Gastroesophageal sphincter (tissue), 3 donors: ENCODE data around the gene PTGES2.

Experiments used
- POLR2A ChIP-seq, 2 donors: fragments of 450-650 bp; IDR thresholded peaks; one replicate each; pipeline ENCODE4 v1.6.1; 2017; ENCODE audit warnings: antibody characterized with exemption in 2 of 2, mild to moderate bottlenecking in 2 of 2, moderate library complexity in 1 of 2
- POLR2AphosphoS5 ChIP-seq: sonication (generic); formaldehyde crosslinking; IDR thresholded peaks from one replicate; pipeline ENCODE4 v1.6.1; 2017; ENCODE audit warnings: antibody characterized with exemption
- TF ChIP-seq, protein P1 (sequence below), 4 experiments: fragments of 200-600 bp in 2 of 4; fragments of 450-650 bp in 2 of 4; sonication (generic) in 1 of 4; IDR thresholded peaks; one replicate each; pipeline ENCODE4 v1.5.1; 2017 to 2019; ENCODE audit warnings: antibody characterized with exemption in 4 of 4, mild to moderate bottlenecking in 2 of 4, moderate library complexity in 2 of 4

- TF ChIP-seq, protein P1, sequence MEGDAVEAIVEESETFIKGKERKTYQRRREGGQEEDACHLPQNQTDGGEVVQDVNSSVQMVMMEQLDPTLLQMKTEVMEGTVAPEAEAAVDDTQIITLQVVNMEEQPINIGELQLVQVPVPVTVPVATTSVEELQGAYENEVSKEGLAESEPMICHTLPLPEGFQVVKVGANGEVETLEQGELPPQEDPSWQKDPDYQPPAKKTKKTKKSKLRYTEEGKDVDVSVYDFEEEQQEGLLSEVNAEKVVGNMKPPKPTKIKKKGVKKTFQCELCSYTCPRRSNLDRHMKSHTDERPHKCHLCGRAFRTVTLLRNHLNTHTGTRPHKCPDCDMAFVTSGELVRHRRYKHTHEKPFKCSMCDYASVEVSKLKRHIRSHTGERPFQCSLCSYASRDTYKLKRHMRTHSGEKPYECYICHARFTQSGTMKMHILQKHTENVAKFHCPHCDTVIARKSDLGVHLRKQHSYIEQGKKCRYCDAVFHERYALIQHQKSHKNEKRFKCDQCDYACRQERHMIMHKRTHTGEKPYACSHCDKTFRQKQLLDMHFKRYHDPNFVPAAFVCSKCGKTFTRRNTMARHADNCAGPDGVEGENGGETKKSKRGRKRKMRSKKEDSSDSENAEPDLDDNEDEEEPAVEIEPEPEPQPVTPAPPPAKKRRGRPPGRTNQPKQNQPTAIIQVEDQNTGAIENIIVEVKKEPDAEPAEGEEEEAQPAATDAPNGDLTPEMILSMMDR (IDR thresholded peaks at IDR 0.05), result no peak
- TF ChIP-seq POLR2AphosphoS5, result no peak
- TF ChIP-seq POLR2A (IDR thresholded peaks at IDR 0.05), result no peak
Observed at GRCh38 chr9:128093011-128093410, 34.5 kb downstream of the PTGES2 start.
